MG63 (cell line): ENCODE data around the gene GPRIN2. TPM values are rescaled to one million over a fixed set of nuclear protein-coding genes. Genes with fewer than 3 reads are reported as not detected.
"Not testable (repeated sequence)": the region's sequence is repeated elsewhere in the genome, so short reads cannot be mapped to it uniquely, and the experiment has no call there.

Source experiments
- DNase-seq: peaks from one replicate; pipeline ENCODE4 v3.0.0-alpha.2; 2020
- H3K27me3 ChIP-seq: fragments of 250-450 bp; sonication (Bioruptor Pico); 2 replicates; pipeline ENCODE4 v1.5.1; 2020; ENCODE audit warnings: mild to moderate bottlenecking, moderate library complexity
- H3K36me3 ChIP-seq: fragments of 250-450 bp; sonication (Bioruptor Pico); 2 replicates; pipeline ENCODE4 v1.5.1; 2020; ENCODE audit warnings: mild to moderate bottlenecking, moderate library complexity
- H3K4me3 ChIP-seq: fragments of 250-450 bp; sonication (Bioruptor Pico); 2 replicates; pipeline ENCODE4 v1.5.1; 2020; ENCODE audit warnings: mild to moderate bottlenecking, moderate library complexity
- H3K9me3 ChIP-seq: fragments of 250-450 bp; sonication (Bioruptor Pico); 2 replicates; pipeline ENCODE4 v1.5.1; 2020; ENCODE audit warnings: mild to moderate bottlenecking, moderate library complexity
- total RNA-seq: library from RNA; depleted of rRNA; stranded (reverse); fragments of >200 nt; shearing (Covaris generic); gene quantifications from 2 replicates; pipeline ENCODE4 v1.2.3, GENCODE V29; 2014; ENCODE audit warnings: low replicate concordance; rRNA removed

Gene GPRIN2
- total RNA-seq, 1 experiment from 2014 or later: not detected

DNA sequence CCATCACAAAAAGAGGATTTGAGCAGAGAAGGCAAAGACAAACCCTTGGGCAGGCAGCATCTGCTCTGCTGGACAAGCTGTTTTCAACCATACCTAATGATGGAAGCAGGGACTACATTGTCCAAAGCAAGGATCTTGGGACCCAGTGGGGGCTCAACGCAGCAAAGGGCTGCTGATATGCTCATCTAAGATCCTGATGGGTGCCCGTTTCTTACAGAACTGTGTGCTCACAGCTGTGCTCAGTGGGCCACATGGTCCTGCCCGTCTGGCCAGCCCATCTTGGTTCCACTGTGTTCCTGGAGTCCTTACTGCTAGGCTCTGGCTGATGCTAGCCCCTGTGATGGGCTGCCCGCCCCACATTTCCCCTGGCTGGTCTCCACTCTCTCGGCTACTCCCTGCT is 36.1 kb downstream of the GPRIN2 start:
- H3K36me3 ChIP-seq: no peaks in the 10 kb centered on the region
- DNase-seq: no peak
- H3K9me3 ChIP-seq: no peaks in the 10 kb centered on the region; the same call in 1 of the 2 replicates
- H3K27me3 ChIP-seq: no peaks in the 10 kb centered on the region
- no peak overlapping the region for H3K4me3 ChIP-seq

DNA sequence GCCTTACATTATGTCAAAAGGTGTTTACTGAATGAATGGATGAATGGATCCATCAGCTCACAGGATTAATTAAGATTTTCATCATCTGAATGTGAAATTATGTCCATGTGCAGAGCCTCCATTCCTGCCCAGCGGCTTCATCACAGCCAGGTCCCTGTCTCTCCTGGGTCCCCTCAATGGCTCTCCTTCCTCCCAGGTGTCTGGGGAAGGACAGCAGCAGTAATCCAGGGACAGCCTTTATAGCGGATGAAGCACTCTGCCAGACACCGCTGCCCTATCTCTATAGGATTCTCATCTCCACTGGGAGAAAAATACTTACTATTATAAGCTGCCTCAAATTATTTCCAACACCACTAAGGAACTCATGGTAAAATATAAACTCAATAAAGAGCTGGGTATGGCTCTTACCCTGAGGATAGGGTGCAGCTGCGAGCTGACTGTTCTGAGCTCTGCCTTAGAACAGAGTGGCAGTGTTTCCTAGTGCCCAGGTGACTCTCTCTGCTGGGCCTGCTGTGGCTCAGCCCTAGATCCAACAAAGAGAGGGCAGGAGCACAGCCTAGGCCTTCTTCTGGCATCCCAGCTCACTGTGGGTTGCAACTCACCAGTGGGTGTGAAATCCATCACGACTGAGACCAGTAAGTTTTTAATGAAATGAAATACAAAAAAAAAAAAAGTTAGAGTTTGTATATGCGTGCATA is 38.3 kb downstream of the GPRIN2 start:
- DNase-seq: no peak
- no peaks in the 10 kb centered on the region for H3K27me3 ChIP-seq
- H3K4me3 ChIP-seq: no peak overlapping the region
- no peaks in the 10 kb centered on the region; the same call in 1 of the 2 replicates for H3K9me3 ChIP-seq
- no peaks in the 10 kb centered on the region for H3K36me3 ChIP-seq

DNA sequence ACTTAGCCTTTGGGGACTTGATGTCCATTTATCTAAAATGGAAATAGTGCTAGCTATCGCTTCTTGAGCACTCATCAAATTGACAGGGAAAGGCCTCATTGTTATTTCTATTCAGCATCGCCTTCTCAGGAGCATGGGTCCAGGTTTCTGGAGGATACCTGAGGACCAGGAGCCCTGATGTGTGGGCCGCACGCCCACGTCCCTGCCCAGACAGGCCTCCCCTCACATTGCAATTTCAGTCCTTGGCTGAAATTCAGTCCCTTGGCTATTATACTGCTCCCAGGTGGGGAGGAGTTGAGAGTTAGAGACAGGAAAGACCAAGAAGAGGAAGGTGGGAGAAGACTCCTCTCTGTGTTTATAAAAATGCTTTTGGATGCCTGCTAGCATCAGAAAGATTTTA is 38.9 kb downstream of the GPRIN2 start:
- no peak overlapping the region for H3K4me3 ChIP-seq

DNA sequence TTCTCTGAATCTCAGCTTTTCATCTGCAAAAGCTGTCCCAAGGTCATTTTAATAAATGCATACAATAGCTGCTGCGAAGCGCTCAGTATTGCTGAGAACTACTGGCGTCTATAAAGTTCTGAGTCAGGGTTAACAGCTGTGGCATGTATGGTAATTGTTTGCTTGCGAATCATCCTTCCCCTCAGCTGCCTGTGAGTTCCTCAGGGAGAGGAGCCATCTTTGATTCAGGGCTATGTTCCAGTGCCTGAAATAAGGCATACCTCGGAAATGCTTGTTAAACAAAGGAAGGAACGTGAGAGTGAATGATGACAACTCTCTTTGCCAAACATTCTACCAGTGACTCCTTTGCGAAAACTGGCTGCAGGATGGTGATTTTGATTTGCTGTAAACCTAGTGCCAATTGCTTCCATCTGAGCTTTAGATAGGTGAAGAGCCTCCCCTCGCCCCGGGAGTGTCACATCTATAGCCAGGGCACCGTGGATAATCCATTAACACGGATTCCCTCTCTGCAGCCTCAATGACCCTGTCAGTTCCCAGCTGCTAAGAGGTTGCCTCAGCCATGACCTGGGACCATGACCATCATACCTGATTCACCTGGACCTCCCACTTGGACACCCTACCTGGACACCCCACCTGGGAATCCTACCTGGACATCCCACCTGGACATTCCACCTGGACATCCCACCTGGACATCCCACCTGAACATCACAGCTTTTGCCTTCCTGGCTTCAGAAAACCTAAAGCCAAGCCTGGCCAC is 39.6 kb downstream of the GPRIN2 start:
- H3K36me3 ChIP-seq: no peaks in the 10 kb centered on the region
- DNase-seq: peak; percentile 83
- H3K4me3 ChIP-seq: no peak overlapping the region
- no peaks in the 10 kb centered on the region; the same call in 1 of the 2 replicates for H3K9me3 ChIP-seq
- no peaks in the 10 kb centered on the region for H3K27me3 ChIP-seq

More for the DNA sequence above, 38.9 kb downstream of the GPRIN2 start:
- no peaks in the 10 kb centered on the region for H3K27me3 ChIP-seq
- H3K36me3 ChIP-seq: no peaks in the 10 kb centered on the region
- H3K9me3 ChIP-seq: no peaks in the 10 kb centered on the region; the same call in 1 of the 2 replicates
- DNase-seq: no peak

DNA sequence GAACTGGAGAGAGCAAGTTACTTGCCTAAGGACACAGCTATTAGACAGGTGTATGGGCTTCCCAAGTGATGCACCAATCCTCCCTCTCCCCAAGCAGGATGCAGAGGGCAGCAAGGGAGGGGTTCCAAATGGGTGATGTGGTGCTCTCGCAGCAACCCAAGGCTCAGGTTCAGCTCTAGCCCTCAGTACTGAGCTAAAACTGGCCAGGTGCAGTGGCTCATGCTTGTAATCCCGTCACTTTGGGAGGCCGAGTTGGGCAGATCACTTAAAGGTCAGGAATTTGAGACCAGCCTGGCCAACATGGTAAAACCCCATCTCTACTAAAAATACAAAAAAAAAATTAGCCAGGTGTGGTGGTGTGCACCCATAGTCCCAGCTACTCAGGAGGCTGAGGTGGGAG is 40.7 kb downstream of the GPRIN2 start:
- no peak for DNase-seq
- no peaks in the 10 kb centered on the region; the same call in 1 of the 2 replicates for H3K9me3 ChIP-seq
- no peaks in the 10 kb centered on the region for H3K36me3 ChIP-seq
- H3K27me3 ChIP-seq: no peaks in the 10 kb centered on the region
- no peak overlapping the region for H3K4me3 ChIP-seq

DNA sequence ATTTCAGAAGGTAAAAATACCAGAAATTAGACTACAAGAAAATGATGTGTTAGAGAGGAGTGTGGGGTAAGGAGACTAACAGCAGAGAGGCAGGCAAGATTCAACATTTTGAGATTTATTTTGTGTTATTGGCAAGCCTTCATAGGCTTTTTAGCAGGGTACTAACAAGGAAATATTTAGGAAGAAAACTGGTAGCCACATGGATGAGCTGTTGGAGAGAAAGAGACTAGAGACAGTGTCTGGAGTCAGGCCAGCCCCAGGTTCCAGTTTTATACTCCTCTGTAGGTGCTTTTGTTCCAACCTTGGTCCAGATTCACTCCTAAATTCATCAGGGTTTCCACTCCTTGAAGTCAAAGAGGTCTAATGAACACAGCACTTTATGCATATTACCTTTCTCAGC is 41.1 kb downstream of the GPRIN2 start:
- Histone ChIP-seq H3K9me3 (no peaks in the 10 kb centered on the region; the same call in 1 of the 2 replicates), H3K36me3 (no peaks in the 10 kb centered on the region), H3K4me3 (no peak overlapping the region), H3K27me3 (no peaks in the 10 kb centered on the region)
- DNase-seq: no peak

DNA sequence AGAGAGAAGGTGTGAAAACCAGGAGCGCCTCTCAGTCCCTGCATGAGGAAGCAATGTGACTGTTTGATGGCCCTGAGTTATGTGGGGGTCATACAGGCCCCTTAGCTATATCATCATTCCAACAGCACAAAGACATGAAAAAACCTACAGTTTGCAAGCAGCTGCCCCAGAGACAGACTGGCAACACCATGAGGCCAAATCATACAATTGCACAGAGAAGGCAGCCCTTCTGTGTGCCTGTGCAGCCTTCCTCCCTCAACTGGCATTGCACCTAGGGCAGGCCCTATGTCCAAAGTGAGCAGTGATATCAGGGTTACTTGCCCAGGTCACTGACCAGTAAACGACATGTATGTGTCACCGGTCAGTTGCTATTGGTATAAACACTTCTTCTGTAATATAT is 41.6 kb downstream of the GPRIN2 start:
- DNase-seq: no peak
- no peak overlapping the region for H3K4me3 ChIP-seq
- no peaks in the 10 kb centered on the region; the same call in 1 of the 2 replicates for H3K9me3 ChIP-seq
- H3K27me3 ChIP-seq: no peaks in the 10 kb centered on the region
- no peaks in the 10 kb centered on the region for H3K36me3 ChIP-seq

DNA sequence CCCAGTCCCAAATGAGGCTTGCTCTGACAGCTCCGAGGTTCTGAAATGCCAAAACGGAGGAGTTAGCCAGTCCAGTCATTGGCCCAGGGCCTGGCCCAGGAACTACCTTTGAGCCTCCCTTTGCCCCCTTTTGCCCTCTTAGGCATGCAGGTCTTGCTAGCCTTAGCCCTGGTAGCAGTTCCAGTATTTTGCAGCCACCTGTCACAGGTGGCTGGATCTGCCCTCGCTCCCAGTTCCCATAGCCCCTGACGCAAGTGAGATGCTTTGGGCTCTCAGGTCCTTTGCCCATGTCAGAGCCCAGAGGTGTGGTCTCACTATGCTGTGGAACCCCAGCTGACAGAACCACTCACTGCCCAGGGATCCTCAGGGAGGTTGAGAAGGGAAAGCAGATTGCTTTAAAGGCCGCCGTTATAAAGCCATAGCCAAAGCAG is 42.0 kb downstream of the GPRIN2 start:
- H3K4me3 ChIP-seq: no peak overlapping the region
- no peak for DNase-seq
- no peaks in the 10 kb centered on the region for H3K36me3 ChIP-seq
- no peaks in the 10 kb centered on the region; the same call in 1 of the 2 replicates for H3K9me3 ChIP-seq
- no peaks in the 10 kb centered on the region for H3K27me3 ChIP-seq

DNA sequence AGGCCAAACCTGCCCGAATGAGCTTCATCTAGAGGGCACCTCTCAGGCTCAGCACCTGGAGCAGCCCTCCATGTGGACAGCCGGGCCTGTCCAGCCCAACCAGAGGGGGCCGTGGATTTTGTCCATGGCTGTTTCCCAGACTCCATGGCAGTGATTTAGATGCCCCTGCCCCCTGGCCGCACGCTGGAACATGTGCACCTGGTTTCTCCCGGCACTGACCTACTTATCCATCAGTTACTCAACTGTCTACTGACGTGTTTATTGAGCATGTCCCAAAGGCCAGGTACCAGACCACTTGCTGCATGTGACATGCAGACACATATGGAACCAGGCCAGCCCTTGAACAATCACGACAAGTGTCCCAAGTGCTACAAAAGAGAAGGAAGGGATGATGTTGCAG is 43.1 kb downstream of the GPRIN2 start:
- H3K9me3 ChIP-seq, H3K36me3 ChIP-seq, H3K27me3 ChIP-seq, H3K4me3 ChIP-seq, DNase-seq: not testable (repeated sequence)

DNA sequence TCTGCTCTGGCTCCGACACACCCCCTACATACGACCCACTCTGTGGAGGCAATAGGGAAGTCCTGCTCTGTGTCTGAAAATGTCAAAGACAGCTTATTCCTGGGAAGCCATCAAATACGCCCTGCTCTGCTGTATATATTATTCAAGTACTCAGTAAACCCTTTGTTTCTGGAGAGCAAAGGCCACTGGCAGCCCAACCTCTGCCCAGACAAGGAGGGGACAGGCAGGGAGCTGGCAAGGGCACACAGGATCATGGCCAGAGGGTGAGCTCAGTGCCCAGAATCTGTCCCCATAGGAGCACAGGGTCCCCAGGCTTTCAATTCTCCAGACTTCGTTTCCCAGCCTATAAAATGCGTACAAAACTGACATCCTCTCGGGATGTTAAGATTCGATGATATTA is 43.7 kb downstream of the GPRIN2 start:
- not testable (repeated sequence) for H3K9me3 ChIP-seq, DNase-seq, H3K27me3 ChIP-seq, H3K36me3 ChIP-seq, H3K4me3 ChIP-seq

DNA sequence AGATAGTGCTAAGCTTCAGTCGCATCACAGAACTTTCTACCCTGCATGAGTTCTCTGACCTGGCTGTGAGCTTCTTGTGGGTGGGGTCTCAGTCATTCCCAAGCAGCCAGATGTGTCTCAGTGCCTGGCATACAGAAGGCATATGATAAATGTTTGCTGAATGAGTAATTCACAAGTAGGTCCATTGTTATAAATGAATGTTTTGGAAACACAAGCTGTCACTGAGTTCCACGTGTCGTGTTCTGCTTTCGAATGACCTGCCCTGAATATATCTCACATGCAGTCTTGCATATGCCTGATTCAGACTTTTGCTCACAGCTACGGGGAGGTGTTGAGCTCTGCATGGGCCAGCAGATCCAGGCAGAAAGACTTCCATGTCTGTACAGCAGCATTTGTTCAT is 44.5 kb downstream of the GPRIN2 start:
- not testable (repeated sequence) for H3K4me3 ChIP-seq, H3K27me3 ChIP-seq

More for the DNA sequence above, 44.5 kb downstream of the GPRIN2 start:
- not testable (repeated sequence) for H3K9me3 ChIP-seq, H3K36me3 ChIP-seq, DNase-seq

Other genes with a start within 250 kb of the GPRIN2 start
- gene ANXA8L1, start 180.9 kb downstream of the GPRIN2 start, total RNA-seq: 2.0 TPM in 1 of 2 replicates, not detected in the other
- not detected in 2 replicates for gene NPY4R, start 90.7 kb downstream of the GPRIN2 start, total RNA-seq
- gene SYT15, start 22.5 kb upstream of the GPRIN2 start, total RNA-seq: 0.76 TPM in 1 of 2 replicates, not detected in the other